Calu3 (cell line): Measurements from ENCODE around the gene GOSR2. TPM values are rescaled to one million over a fixed set of nuclear protein-coding genes. Genes with fewer than 3 reads are reported as not detected.

Experiments
- Bru-seq: library from RNA; stranded (reverse); fragments of 400-500 nt; gene quantifications from one replicate; lab custom pipeline; 2021; lab: Mats Ljungman, UMichigan
- BruChase-seq, 2 experiments: library from RNA; stranded (reverse); fragments of 400-500 nt; gene quantifications; one replicate each; lab custom pipeline; 2021; lab: Mats Ljungman, UMichigan
- BruUV-seq: library from RNA; stranded (reverse); fragments of 400-500 nt; replicated peaks from 2 replicates; lab custom pipeline; 2021; lab: Mats Ljungman, UMichigan
- CTCF ChIA-PET: fragments of 300-600 bp; sonication (Branson Sonifier 250); formaldehyde crosslinking; loops from one replicate; lab custom pipeline; 2022; ENCODE audit warnings: antibody characterized with exemption; lab: Charles Lee
- DNase-seq: peaks from one replicate; pipeline ENCODE4 v3.0.0; 2022
- H3K27ac Mint-ChIP-seq: one replicate; pipeline ENCODE4 v1.8.0; 2022; ENCODE audit warnings: mixed read lengths; ENCODE audit not compliant: unreplicated experiment
- H3K27me3 Mint-ChIP-seq: one replicate; pipeline ENCODE4 v1.8.0; 2022; ENCODE audit warnings: mixed read lengths; ENCODE audit not compliant: unreplicated experiment
- H3K36me3 Mint-ChIP-seq: one replicate; pipeline ENCODE4 v1.8.0; 2022; ENCODE audit warnings: mild to moderate bottlenecking, moderate library complexity, mixed read lengths; ENCODE audit not compliant: insufficient read depth, unreplicated experiment
- H3K4me1 Mint-ChIP-seq: one replicate; pipeline ENCODE4 v1.8.0; 2022; ENCODE audit warnings: mild to moderate bottlenecking, low read depth, mixed read lengths; ENCODE audit not compliant: unreplicated experiment
- H3K4me3 Mint-ChIP-seq: one replicate; pipeline ENCODE4 v1.8.0; 2022; ENCODE audit warnings: mild to moderate bottlenecking, low read depth, moderate library complexity, mixed read lengths; ENCODE audit not compliant: unreplicated experiment
- H3K9me3 Mint-ChIP-seq: one replicate; pipeline ENCODE4 v1.8.0; 2022; ENCODE audit warnings: low read depth, mixed read lengths; ENCODE audit not compliant: unreplicated experiment
- CTCF ChIP-seq: fragments of 200-600 bp; IDR thresholded peaks from one replicate; pipeline ENCODE4 v1.8.0; 2022; ENCODE audit warnings: antibody characterized with exemption; ENCODE audit not compliant: unreplicated experiment
- intact Hi-C: fragments of 100-400 bp; cut with micrococcal nuclease; formaldehyde crosslinking; loops from one replicate; pipeline ENCODE4 v1.10.0; 2022; ENCODE audit not compliant: unreplicated experiment
- long read RNA-seq: library from polyadenylated mRNA; stranded (forward); transcript quantifications from one replicate; pipeline ENCODE4 v2.0.0, GENCODE V29; 2022
- total RNA-seq: library from RNA; stranded (reverse); gene quantifications from 2 replicates; pipeline ENCODE4 v1.2.3, GENCODE V29; 2022

GOSR2 gene
- total RNA-seq (90.7 and 91.2 TPM in 2 replicates), Bru-seq, nascent RNA (percentile 96 among the genes with signal in this experiment), BruChase-seq, experiment 1, labeled RNA remaining after a 6-hour chase (percentile 97 among the genes with signal in this experiment), BruChase-seq, experiment 2, labeled RNA remaining after a 2-hour chase (percentile 98 among the genes with signal in this experiment)
- long read RNA-seq, transcript GOSR2-232 (6 exons, 3,964 nt), result major isoform, 43 of 85 reads
- long read RNA-seq, transcript GOSR2-239 (5 exons, 3,871 nt), result minor isoform, 5 of 85 reads
- long read RNA-seq, transcript GOSR2-240 (5 exons, 3,059 nt), result minor isoform, 19 of 85 reads
- long read RNA-seq, partial matches to known transcripts, result 0 of 85 reads
- long read RNA-seq, other reads (novel, unspliced or antisense), result 6 of 85 reads

GRCh38 chr17:46922804-46923635 lies at the start of gene GOSR2:
GOSR2 (plus strand) TSS chr17:46923160; CDS start chr17:46923193, 33 bp downstream.
- intact Hi-C loops, result no loop called here
- CTCF ChIA-PET, result no interaction called here
- Mint-ChIP-seq H3K27me3 (peaks cover 15% of the 10 kb centered on the region), H3K27ac (peak within 1 kb of the TSS; percentile 97), H3K4me1 (peaks cover 8% of the 10 kb centered on the region), H3K36me3 (peaks cover 25% of the 10 kb centered on the region), H3K4me3 (peak within 1 kb of the TSS; percentile 87), H3K9me3 (no peaks in the 10 kb centered on the region)
- DNase-seq, result peak; percentile 97
- no TSS peak for BruUV-seq
- TF ChIP-seq CTCF, result no peak

GRCh38 chr17:46873941-46874645 lies 48.9 kb upstream of the GOSR2 start:
- Mint-ChIP-seq H3K27me3 (peaks cover 60% of the 10 kb centered on the region), H3K4me1 (no peaks in the 10 kb centered on the region), H3K27ac (no peak overlapping the region), H3K36me3 (peaks cover 5% of the 10 kb centered on the region), H3K9me3 (no peaks in the 10 kb centered on the region), H3K4me3 (no peak overlapping the region)
- TF ChIP-seq CTCF, result no peak
- no TSS peak for BruUV-seq
- DNase-seq, result no peak
- intact Hi-C loops, result no loop called here
- CTCF ChIA-PET, result no interaction called here

GRCh38 chr17:46874906-46875305 lies 48.1 kb upstream of the GOSR2 start:
- H3K4me1 Mint-ChIP-seq, result no peaks in the 10 kb centered on the region
- DNase-seq, result no peak
- CTCF ChIA-PET, result no interaction called here
- TF ChIP-seq CTCF, result no peak
- intact Hi-C loops, result no loop called here
- no peak overlapping the region for H3K4me3 Mint-ChIP-seq
- H3K27ac Mint-ChIP-seq, result no peak overlapping the region
- no TSS peak for BruUV-seq
- no peaks in the 10 kb centered on the region for H3K9me3 Mint-ChIP-seq
- peaks cover 5% of the 10 kb centered on the region for H3K36me3 Mint-ChIP-seq
- H3K27me3 Mint-ChIP-seq, result peaks cover 65% of the 10 kb centered on the region

GRCh38 chr17:46875849-46876352 lies 47.1 kb upstream of the GOSR2 start:
- CTCF ChIA-PET, result interaction anchor here (1.4 to 1.8 kb wide), 3 partner anchors 10 to 40 kb away, joined by 5 to 7 read pairs (median 7); no protein-coding TSS in a partner anchor
- intact Hi-C loops, result no loop called here
- H3K4me1 Mint-ChIP-seq, result no peaks in the 10 kb centered on the region
- H3K4me3 Mint-ChIP-seq, result no peak overlapping the region
- H3K36me3 Mint-ChIP-seq, result peaks cover 5% of the 10 kb centered on the region
- no peak for TF ChIP-seq CTCF
- no peaks in the 10 kb centered on the region for H3K9me3 Mint-ChIP-seq
- no peak overlapping the region for H3K27ac Mint-ChIP-seq
- H3K27me3 Mint-ChIP-seq, result peaks cover 65% of the 10 kb centered on the region
- no peak for DNase-seq
- no TSS peak for BruUV-seq
